MM.1S (cell line): ENCODE measurements around the gene TOMM7.

Source experiments
- DNase-seq: peaks from one replicate; pipeline ENCODE4 v3.0.0-alpha.2; 2015
- H2AFZ ChIP-seq: fragments of 300-600 bp; sonication (generic); 2 replicates; pipeline ENCODE4 v1.6.0; 2016; ENCODE audit warnings: antibody characterized with exemption, low read length
- H3F3A ChIP-seq: fragments of 300-600 bp; sonication (generic); 2 replicates; pipeline ENCODE4 v1.6.1; 2016; ENCODE audit warnings: mild to moderate bottlenecking, antibody characterized with exemption, low read length, moderate library complexity, mixed read lengths; ENCODE audit not compliant: insufficient read depth
- H3K27ac ChIP-seq: fragments of 300-600 bp; sonication (generic); 2 replicates; pipeline ENCODE4 v1.5.1; 2016; ENCODE audit warnings: mild to moderate bottlenecking, low read length
- H3K27me3 ChIP-seq: fragments of 300-600 bp; sonication (generic); replicated peaks from 2 replicates; pipeline ENCODE4 v1.6.0; 2016; ENCODE audit warnings: low read length; ENCODE audit not compliant: insufficient read depth
- H3K36me3 ChIP-seq: fragments of 300-600 bp; sonication (generic); replicated peaks from 2 replicates; pipeline ENCODE4 v1.6.1; 2016; ENCODE audit warnings: mild to moderate bottlenecking, low read length, mixed read lengths; ENCODE audit not compliant: insufficient read depth
- H3K4me1 ChIP-seq: fragments of 300-600 bp; sonication (generic); 2 replicates; pipeline ENCODE4 v1.6.1; 2016; ENCODE audit warnings: low read length, mixed read lengths
- H3K4me2 ChIP-seq: fragments of 300-600 bp; sonication (generic); 2 replicates; pipeline ENCODE4 v1.6.0; 2016; ENCODE audit warnings: low read depth, low read length
- H3K4me3 ChIP-seq: fragments of 300-600 bp; sonication (generic); 2 replicates; pipeline ENCODE4 v1.5.1; 2016; ENCODE audit warnings: low read length, mixed read lengths
- H3K79me2 ChIP-seq: fragments of 300-600 bp; sonication (generic); 2 replicates; pipeline ENCODE4 v1.6.1; 2016; ENCODE audit warnings: mixed run types, low read length, mixed read lengths
- H3K9ac ChIP-seq: fragments of 300-600 bp; sonication (generic); 2 replicates; pipeline ENCODE4 v1.6.1; 2016; ENCODE audit warnings: low read length, mixed read lengths
- H3K9me2 ChIP-seq: fragments of 300-600 bp; sonication (generic); replicated peaks from 2 replicates; pipeline ENCODE4 v1.6.1; 2016; ENCODE audit warnings: mild to moderate bottlenecking, low read length, mixed read lengths; ENCODE audit not compliant: insufficient read depth
- H3K9me3 ChIP-seq: fragments of 300-600 bp; sonication (generic); replicated peaks from 2 replicates; pipeline ENCODE4 v1.6.1; 2016; ENCODE audit warnings: mild to moderate bottlenecking, low read length, mixed read lengths; ENCODE audit not compliant: insufficient read depth
- H4K20me1 ChIP-seq: fragments of 300-600 bp; sonication (generic); 2 replicates; pipeline ENCODE4 v1.6.1; 2016; ENCODE audit warnings: mild to moderate bottlenecking, low read length, moderate library complexity, mixed read lengths; ENCODE audit not compliant: insufficient read depth
- EZH2 ChIP-seq: fragments of 300-600 bp; sonication (generic); optimal IDR thresholded peaks from 2 replicates; pipeline ENCODE3; 2017; ENCODE audit warnings: low read depth, mild to moderate bottlenecking, antibody characterized with exemption, low read length, mixed read lengths
- EZH2phosphoT487 ChIP-seq: fragments of 300-600 bp; sonication (generic); IDR thresholded peaks from 2 replicates; pipeline ENCODE4 v1.6.1; 2018; ENCODE audit warnings: antibody characterized with exemption, low read length
- TF ChIP-seq, protein P1 (sequence below): fragments of 300-600 bp; sonication (generic); IDR thresholded peaks from 2 replicates; pipeline ENCODE4 v1.5.1; 2016; ENCODE audit warnings: antibody characterized with exemption, low read length, mixed read lengths

The TOMM7 gene

DNA sequence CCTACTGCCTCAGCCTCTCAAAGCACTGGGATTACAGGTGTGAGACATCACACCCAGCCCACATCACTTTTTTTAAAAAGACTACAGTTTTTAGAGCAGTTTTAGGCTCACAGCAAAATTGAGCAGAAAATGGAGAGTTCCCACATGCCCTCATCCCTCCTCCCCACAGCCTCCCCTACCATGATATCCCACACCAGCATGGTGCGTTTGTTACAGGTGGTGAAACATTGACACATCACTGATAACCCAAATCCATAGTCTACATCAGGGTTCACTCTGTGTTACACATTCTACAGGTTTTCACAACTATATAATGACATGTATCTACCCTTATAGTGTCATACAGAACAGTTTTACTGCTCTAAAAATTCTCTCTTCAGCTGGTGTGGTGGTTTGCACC is 24.3 kb upstream of the TOMM7 start:
- DNase-seq = no peak
- Histone ChIP-seq H3K4me2 (no peak overlapping the region), H3K79me2 (no peaks in the 10 kb centered on the region), H3K4me1 (no peaks in the 10 kb centered on the region), H3K9me3 (no peaks in the 10 kb centered on the region), H3K27me3 (no peaks in the 10 kb centered on the region), H3K4me3 (no peak overlapping the region), H3F3A (no peaks in the 10 kb centered on the region), H3K36me3 (no peaks in the 10 kb centered on the region), H4K20me1 (no peaks in the 10 kb centered on the region), H2AFZ (no peak overlapping the region), H3K9me2 (no peaks in the 10 kb centered on the region), H3K27ac (no peak overlapping the region), H3K9ac (no peak overlapping the region)
- no peak for TF ChIP-seq EZH2
- TF ChIP-seq, protein P1, sequence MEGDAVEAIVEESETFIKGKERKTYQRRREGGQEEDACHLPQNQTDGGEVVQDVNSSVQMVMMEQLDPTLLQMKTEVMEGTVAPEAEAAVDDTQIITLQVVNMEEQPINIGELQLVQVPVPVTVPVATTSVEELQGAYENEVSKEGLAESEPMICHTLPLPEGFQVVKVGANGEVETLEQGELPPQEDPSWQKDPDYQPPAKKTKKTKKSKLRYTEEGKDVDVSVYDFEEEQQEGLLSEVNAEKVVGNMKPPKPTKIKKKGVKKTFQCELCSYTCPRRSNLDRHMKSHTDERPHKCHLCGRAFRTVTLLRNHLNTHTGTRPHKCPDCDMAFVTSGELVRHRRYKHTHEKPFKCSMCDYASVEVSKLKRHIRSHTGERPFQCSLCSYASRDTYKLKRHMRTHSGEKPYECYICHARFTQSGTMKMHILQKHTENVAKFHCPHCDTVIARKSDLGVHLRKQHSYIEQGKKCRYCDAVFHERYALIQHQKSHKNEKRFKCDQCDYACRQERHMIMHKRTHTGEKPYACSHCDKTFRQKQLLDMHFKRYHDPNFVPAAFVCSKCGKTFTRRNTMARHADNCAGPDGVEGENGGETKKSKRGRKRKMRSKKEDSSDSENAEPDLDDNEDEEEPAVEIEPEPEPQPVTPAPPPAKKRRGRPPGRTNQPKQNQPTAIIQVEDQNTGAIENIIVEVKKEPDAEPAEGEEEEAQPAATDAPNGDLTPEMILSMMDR = no peak

DNA sequence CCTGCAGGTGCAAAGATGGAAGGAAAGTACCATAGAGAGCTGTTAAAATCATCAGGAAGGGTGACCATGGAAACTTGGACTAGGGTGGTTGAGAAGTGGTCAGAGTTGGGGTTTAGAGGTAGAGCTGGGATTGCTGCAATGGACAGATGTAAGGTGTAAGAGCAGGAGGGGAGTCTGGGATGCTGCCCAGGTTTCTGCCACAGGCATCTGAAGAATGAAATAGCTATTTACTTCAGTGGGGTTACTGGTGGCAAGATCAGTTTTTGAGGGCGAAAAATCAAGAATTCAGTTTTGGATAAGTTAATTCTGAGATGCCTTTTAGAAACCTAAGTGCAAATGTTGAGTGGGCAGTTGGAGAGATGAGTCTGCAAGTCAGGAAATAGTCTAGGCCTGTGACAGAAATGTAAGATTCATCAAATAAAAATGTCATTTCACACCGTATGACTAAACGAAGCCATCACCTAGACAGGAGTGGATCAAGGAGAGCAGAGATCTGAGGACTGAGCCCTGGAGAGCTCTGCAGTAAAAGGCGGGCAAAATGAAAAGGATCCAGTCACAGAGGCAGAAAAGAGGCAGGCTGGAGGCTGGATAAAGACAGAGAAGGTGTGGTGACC is 22.7 kb upstream of the TOMM7 start:
- Histone ChIP-seq H3K36me3 (no peaks in the 10 kb centered on the region), H4K20me1 (no peaks in the 10 kb centered on the region), H3F3A (no peaks in the 10 kb centered on the region), H3K4me2 (no peak overlapping the region), H2AFZ (no peak overlapping the region), H3K79me2 (no peaks in the 10 kb centered on the region), H3K4me1 (no peaks in the 10 kb centered on the region), H3K4me3 (no peak overlapping the region), H3K27me3 (no peaks in the 10 kb centered on the region), H3K9me2 (no peaks in the 10 kb centered on the region), H3K9ac (no peak overlapping the region), H3K27ac (no peak overlapping the region), H3K9me3 (no peaks in the 10 kb centered on the region)
- TF ChIP-seq EZH2phosphoT487 (no peak), EZH2 (no peak)
- TF ChIP-seq, protein P1 = no peak
- no peak for DNase-seq

DNA sequence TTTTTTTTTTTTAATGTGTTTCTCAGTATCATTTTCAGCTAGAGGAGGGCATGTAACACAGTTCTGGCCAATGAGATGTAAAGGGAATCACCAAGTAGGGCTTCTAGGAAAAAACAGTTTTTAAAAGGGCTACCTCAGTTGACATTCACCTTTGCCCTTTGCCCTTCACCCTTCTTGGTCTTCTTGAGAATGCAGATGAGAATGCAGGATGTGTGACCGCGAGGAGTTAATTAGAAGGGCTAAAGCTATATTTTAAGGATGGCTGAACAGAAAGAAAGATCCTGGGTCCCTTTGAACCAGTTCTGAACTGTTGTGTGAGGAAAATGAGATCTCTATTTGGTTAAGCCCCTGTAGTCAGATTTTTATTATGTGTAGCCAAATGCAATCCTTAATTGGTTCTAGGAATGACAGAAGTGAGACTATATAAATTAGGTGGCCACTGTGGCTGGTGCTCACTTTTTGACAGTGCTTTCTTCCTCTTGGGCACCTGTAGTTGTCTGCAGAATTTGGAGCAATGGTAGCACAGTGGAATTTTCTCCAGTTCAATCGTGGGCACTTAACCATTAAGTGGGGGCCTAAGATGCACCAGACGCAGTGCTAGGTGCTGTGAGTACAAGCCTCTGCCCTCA is 21.1 kb upstream of the TOMM7 start:
- H3K4me2 ChIP-seq = no peak overlapping the region
- H2AFZ ChIP-seq = no peak overlapping the region
- no peaks in the 10 kb centered on the region for H3K79me2 ChIP-seq
- H3K9me3 ChIP-seq = no peaks in the 10 kb centered on the region
- TF ChIP-seq EZH2phosphoT487 = no peak
- TF ChIP-seq EZH2 = no peak
- no peak for DNase-seq
- no peak overlapping the region for H3K27ac ChIP-seq
- no peaks in the 10 kb centered on the region for H3F3A ChIP-seq
- H3K36me3 ChIP-seq = no peaks in the 10 kb centered on the region
- no peaks in the 10 kb centered on the region for H3K9me2 ChIP-seq
- no peaks in the 10 kb centered on the region for H4K20me1 ChIP-seq
- no peak overlapping the region for H3K9ac ChIP-seq
- H3K4me3 ChIP-seq = no peak overlapping the region
- H3K27me3 ChIP-seq = no peaks in the 10 kb centered on the region
- H3K4me1 ChIP-seq = no peaks in the 10 kb centered on the region

DNA sequence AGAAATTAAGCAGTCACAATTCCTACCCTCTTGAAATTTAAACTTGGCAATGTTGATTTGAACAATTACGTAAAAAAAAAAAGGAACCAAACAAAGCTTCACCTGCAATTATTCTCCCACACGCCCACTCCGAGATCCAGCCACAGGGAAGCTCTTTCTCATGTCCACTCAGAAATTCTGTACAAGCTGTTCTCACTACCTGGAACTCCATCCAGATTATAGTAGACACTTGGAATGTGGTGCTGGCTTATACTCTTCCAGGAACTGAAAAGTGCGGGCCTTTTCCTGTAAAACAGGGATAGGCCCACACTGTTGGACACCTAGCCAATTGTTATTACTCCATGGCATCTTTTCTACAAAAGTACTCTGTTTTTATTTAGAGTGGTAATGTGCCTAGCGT is 20.3 kb upstream of the TOMM7 start:
- no peaks in the 10 kb centered on the region for H3K27me3 ChIP-seq
- H4K20me1 ChIP-seq = no peaks in the 10 kb centered on the region
- no peak overlapping the region for H3K4me3 ChIP-seq
- H3K9ac ChIP-seq = no peak overlapping the region
- no peak overlapping the region for H2AFZ ChIP-seq
- no peaks in the 10 kb centered on the region for H3K79me2 ChIP-seq
- no peaks in the 10 kb centered on the region for H3K9me3 ChIP-seq
- H3K4me2 ChIP-seq = no peak overlapping the region
- H3K36me3 ChIP-seq = no peaks in the 10 kb centered on the region
- TF ChIP-seq, protein P1 = no peak
- TF ChIP-seq EZH2phosphoT487 = no peak
- no peak for TF ChIP-seq EZH2
- DNase-seq = no peak
- no peaks in the 10 kb centered on the region for H3K4me1 ChIP-seq
- no peak overlapping the region for H3K27ac ChIP-seq
- no peaks in the 10 kb centered on the region for H3K9me2 ChIP-seq
- H3F3A ChIP-seq = no peaks in the 10 kb centered on the region
